Uterus (tissue), 4 donors: ENCODE results near the gene SNX27. TPM values are rescaled to one million over a fixed set of nuclear protein-coding genes. Genes with fewer than 3 reads are reported as not detected.
"Not testable (repeated sequence)": the region's sequence is repeated elsewhere in the genome, so short reads cannot be mapped to it uniquely, and the experiment has no call there.

Experiments used
- DNase-seq, 2 donors: peaks; one replicate each; pipeline ENCODE4 v3.0.0-alpha.2; 2019 to 2020
- H3K27ac ChIP-seq, 2 donors: fragments of 200-600 bp; sonication (generic); 1 replicate in 1 of 2; 2 replicates in 1 of 2; pipeline ENCODE4 v1.5.1; 2016 to 2018
- H3K27me3 ChIP-seq, 2 donors: fragments of 200-600 bp; sonication (generic); one replicate each; pipeline ENCODE4 v1.5.1; 2018 to 2019; ENCODE audit warnings: control low read depth in 1 of 2
- H3K36me3 ChIP-seq, 2 donors: fragments of 200-600 bp; sonication (generic); one replicate each; pipeline ENCODE4 v1.5.1; 2019; ENCODE audit warnings: control low read depth in 1 of 2
- H3K4me1 ChIP-seq, 2 donors: fragments of 200-600 bp; sonication (generic); one replicate each; pipeline ENCODE4 v1.5.1; 2018 to 2019; ENCODE audit warnings: control low read depth in 1 of 2
- H3K4me3 ChIP-seq, 2 donors: fragments of 200-600 bp; sonication (generic); 1 replicate in 1 of 2; 2 replicates in 1 of 2; pipeline ENCODE4 v1.5.1; 2018 to 2019; ENCODE audit warnings: mild to moderate bottlenecking in 1 of 2
- H3K9me3 ChIP-seq, 2 donors: fragments of 200-600 bp; sonication (generic); one replicate each; pipeline ENCODE4 v1.5.1; 2019; ENCODE audit warnings: control low read depth in 1 of 2
- CTCF ChIP-seq, 4 experiments: fragments of 200-600 bp in 2 of 4; fragments of 450-650 bp in 2 of 4; sonication (generic) in 2 of 4; IDR thresholded peaks; one replicate each; pipeline ENCODE4 v1.5.1; 2016 to 2019; ENCODE audit warnings: antibody characterized with exemption in 4 of 4, mild to moderate bottlenecking in 2 of 4, moderate library complexity in 1 of 4
- POLR2A ChIP-seq, 2 donors: fragments of 450-650 bp; IDR thresholded peaks; one replicate each; pipeline ENCODE4 v1.6.1; 2016; ENCODE audit warnings: antibody characterized with exemption in 2 of 2, mild to moderate bottlenecking in 1 of 2, moderate library complexity in 1 of 2
- intact Hi-C: fragments of 100-400 bp; cut with DNase I; formaldehyde crosslinking; loops from one replicate; pipeline ENCODE4 v1.15.1; 2023; ENCODE audit warnings: low total_unique reads
- total RNA-seq, 4 donors: library from RNA; depleted of rRNA in 3 of 4; stranded (reverse); fragments of >200 nt in 3 of 4; gene quantifications; one replicate each; pipeline versions ENCODE4 v1.1.0 to v1.2.4, GENCODE V29; 2014 to 2023
- donor health status: DM: yes; HTN: yes; CAD: no.

Gene SNX27
- total RNA-seq, 4 donors from 2014 or later = 22.3 to 52.7 (median 42.4) TPM

- DNase-seq = no peak
- Histone ChIP-seq H3K4me1 (no peaks in the 10 kb centered on the region), H3K4me3 (no peak overlapping the region), H3K9me3 (no peaks in the 10 kb centered on the region), H3K27ac (no peak overlapping the region), H3K27me3 (no peaks in the 10 kb centered on the region), H3K36me3 (no peaks in the 10 kb centered on the region)
- intact Hi-C loops = no loop called here
- no peak for TF ChIP-seq POLR2A (IDR thresholded peaks at IDR 0.05)
- no peak for TF ChIP-seq CTCF (IDR thresholded peaks at IDR 0.05)
These were observed 6.6 kb downstream of the SNX27 start for GRCh38 chr1:151618470-151618869.

- H3K27ac ChIP-seq, H3K27me3 ChIP-seq, H3K9me3 ChIP-seq, H3K4me1 ChIP-seq, H3K4me3 ChIP-seq, intact Hi-C loops, H3K36me3 ChIP-seq, DNase-seq: not testable (repeated sequence)
These were observed 7.1 kb downstream of the SNX27 start for GRCh38 chr1:151618996-151619395.

- Histone ChIP-seq H3K27me3 (no peaks in the 10 kb centered on the region), H3K27ac (peak overlapping the region; percentile 3 to 55), H3K9me3 (no peaks in the 10 kb centered on the region), H3K36me3 (no peaks in the 10 kb centered on the region), H3K4me3 (no peak overlapping the region), H3K4me1 (no peaks in the 10 kb centered on the region)
- no peak for DNase-seq
- no peak for TF ChIP-seq POLR2A (IDR thresholded peaks at IDR 0.05)
- TF ChIP-seq CTCF (IDR thresholded peaks at IDR 0.05) = no peak
- intact Hi-C loops = no loop called here
These were observed 7.7 kb downstream of the SNX27 start for GRCh38 chr1:151619489-151620093.

- no peaks in the 10 kb centered on the region for H3K9me3 ChIP-seq
- no peak for TF ChIP-seq CTCF (IDR thresholded peaks at IDR 0.05)
- no peak for TF ChIP-seq POLR2A (IDR thresholded peaks at IDR 0.05)
- H3K27ac ChIP-seq = peak overlapping the region; percentile 22 to 55
- DNase-seq = no peak
- no peaks in the 10 kb centered on the region for H3K27me3 ChIP-seq
- no peaks in the 10 kb centered on the region for H3K4me1 ChIP-seq
- no peaks in the 10 kb centered on the region for H3K36me3 ChIP-seq
- no peak overlapping the region for H3K4me3 ChIP-seq
- intact Hi-C loops = no loop called here
These were observed 8.4 kb downstream of the SNX27 start for GRCh38 chr1:151620286-151620685.

- TF ChIP-seq POLR2A (IDR thresholded peaks at IDR 0.05) = no peak
- H3K4me3 ChIP-seq = no peak overlapping the region
- no peaks in the 10 kb centered on the region for H3K9me3 ChIP-seq
- DNase-seq = no peak
- intact Hi-C loops = no loop called here
- no peaks in the 10 kb centered on the region for H3K4me1 ChIP-seq
- H3K27me3 ChIP-seq = no peaks in the 10 kb centered on the region
- no peaks in the 10 kb centered on the region for H3K36me3 ChIP-seq
- peak overlapping the region; percentile 19 to 55 for H3K27ac ChIP-seq
These were observed 9.5 kb downstream of the SNX27 start for GRCh38 chr1:151621351-151621750.

GRCh38 chr1:151624783-151625182 is 12.9 kb downstream of the SNX27 start:
- no peaks in the 10 kb centered on the region for H3K4me1 ChIP-seq
- no peaks in the 10 kb centered on the region for H3K27me3 ChIP-seq
- no peak overlapping the region for H3K27ac ChIP-seq
- no peak for DNase-seq
- TF ChIP-seq CTCF (IDR thresholded peaks at IDR 0.05) = no peak
- no peak for TF ChIP-seq POLR2A (IDR thresholded peaks at IDR 0.05)
- no peak overlapping the region for H3K4me3 ChIP-seq
- no peaks in the 10 kb centered on the region for H3K36me3 ChIP-seq
- H3K9me3 ChIP-seq = no peaks in the 10 kb centered on the region
- intact Hi-C loops = no loop called here
